Measurements from ENCODE around the gene SIPA1L3.

Gene SIPA1L3

DNA sequence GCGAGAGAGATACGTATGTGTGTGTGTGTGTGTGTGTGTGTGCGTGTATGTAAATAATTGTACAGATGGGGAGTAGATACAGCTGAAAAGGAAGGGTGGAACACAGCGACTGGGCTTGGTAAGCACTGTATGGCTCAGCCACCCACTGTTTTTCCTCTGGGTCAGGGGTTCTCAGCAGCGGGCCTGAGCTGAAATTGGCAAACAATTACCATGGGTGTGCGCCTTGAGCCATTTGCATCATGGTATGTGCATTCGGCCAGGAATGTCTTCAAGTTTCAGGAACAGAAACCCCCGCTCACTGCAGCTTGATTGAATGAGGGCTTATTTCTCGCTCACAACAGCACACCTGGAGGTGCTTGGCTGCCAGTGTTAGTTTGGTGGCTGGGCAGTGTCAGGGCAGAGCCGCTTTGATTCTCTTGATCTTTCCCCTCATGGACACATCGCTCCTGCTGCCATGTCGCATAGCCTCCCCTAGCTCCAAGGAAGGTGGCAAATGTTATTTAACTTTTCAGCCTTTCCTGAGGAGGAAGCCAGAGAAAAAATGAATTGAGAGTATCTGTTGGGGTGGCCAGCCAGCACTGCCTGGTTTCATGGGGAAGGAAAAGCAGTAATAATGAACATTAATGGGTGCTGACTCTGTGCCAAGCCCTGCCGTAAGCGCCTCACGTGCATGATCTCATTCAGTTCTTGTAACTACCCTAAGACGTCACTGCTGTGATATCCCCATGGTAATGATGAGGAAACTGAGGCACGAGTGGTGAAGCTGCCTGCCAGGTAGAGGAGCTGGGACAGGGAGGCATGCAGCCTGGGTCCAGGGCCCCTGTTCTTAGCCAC, 126.9 kb downstream of the SIPA1L3 start:
- TF ChIP-seq, protein P1, sequence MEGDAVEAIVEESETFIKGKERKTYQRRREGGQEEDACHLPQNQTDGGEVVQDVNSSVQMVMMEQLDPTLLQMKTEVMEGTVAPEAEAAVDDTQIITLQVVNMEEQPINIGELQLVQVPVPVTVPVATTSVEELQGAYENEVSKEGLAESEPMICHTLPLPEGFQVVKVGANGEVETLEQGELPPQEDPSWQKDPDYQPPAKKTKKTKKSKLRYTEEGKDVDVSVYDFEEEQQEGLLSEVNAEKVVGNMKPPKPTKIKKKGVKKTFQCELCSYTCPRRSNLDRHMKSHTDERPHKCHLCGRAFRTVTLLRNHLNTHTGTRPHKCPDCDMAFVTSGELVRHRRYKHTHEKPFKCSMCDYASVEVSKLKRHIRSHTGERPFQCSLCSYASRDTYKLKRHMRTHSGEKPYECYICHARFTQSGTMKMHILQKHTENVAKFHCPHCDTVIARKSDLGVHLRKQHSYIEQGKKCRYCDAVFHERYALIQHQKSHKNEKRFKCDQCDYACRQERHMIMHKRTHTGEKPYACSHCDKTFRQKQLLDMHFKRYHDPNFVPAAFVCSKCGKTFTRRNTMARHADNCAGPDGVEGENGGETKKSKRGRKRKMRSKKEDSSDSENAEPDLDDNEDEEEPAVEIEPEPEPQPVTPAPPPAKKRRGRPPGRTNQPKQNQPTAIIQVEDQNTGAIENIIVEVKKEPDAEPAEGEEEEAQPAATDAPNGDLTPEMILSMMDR (IDR thresholded peaks at IDR 0.05; ENCODE audit: low read depth, low read length) = peak; percentile 22
- TF ChIP-seq EZH2phosphoT487 (IDR thresholded peaks at IDR 0.05; ENCODE audit: low read depth) = no peak
- Histone ChIP-seq H4K20me1 (ENCODE audit: insufficient read depth, low read length) (no peaks in the 10 kb centered on the region), H2AFZ (ENCODE audit: low read depth, low read length) (no peak overlapping the region), H3K9me3 (ENCODE audit: insufficient read depth, low read length) (no peaks in the 10 kb centered on the region), H3K27ac (ENCODE audit: low read length) (peak overlapping the region; percentile 84), H3K79me2 (ENCODE audit: low read length) (peaks cover 7% of the 10 kb centered on the region; the same call in 1 of the 2 replicates), H3K36me3 (replicated peaks; ENCODE audit: low read depth, low read length) (peaks cover 9% of the 10 kb centered on the region), H3K27me3 (ENCODE audit: low read depth, low read length) (no peaks in the 10 kb centered on the region), H3K9ac (ENCODE audit: low read length) (peak overlapping the region; percentile 56), H3K4me3 (ENCODE audit: low read length) (peak overlapping the region; percentile 62), H3K4me2 (ENCODE audit: low read length) (peak overlapping the region; percentile 91), H3K4me1 (ENCODE audit: low read length) (peaks cover 31% of the 10 kb centered on the region)

DNA sequence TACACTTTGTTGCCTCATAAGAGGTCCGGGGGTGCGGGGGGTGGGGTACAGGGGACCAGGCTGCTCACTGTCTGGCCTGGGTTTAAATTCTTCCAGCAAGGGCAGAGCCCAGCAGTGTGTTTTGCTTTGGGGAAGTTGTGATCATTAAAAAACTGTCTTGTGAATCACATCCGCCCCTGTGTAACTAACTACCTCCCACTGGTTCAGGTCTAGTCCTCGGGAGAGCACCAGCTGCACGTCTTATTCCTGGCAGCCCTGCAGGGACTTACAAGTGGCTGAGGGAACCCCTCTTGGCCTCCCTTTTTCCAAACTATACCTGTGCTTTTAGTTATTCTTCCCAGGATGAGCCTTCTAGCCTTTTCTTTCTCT, 127.5 kb downstream of the SIPA1L3 start:
- TF ChIP-seq EZH2phosphoT487 (IDR thresholded peaks at IDR 0.05; ENCODE audit: low read depth) = no peak
- TF ChIP-seq, protein P1 (IDR thresholded peaks at IDR 0.05; ENCODE audit: low read depth, low read length) = no peak
- Histone ChIP-seq H3K79me2 (ENCODE audit: low read length) (peaks cover 7% of the 10 kb centered on the region; the same call in 1 of the 2 replicates), H3K27ac (ENCODE audit: low read length) (peak overlapping the region; percentile 84), H3K27me3 (ENCODE audit: low read depth, low read length) (no peaks in the 10 kb centered on the region), H3K4me3 (ENCODE audit: low read length) (peak overlapping the region; percentile 62), H2AFZ (ENCODE audit: low read depth, low read length) (no peak overlapping the region), H3K9ac (ENCODE audit: low read length) (peak overlapping the region; percentile 56), H3K4me1 (ENCODE audit: low read length) (peaks cover 31% of the 10 kb centered on the region), H3K4me2 (ENCODE audit: low read length) (peak overlapping the region; percentile 91), H4K20me1 (ENCODE audit: insufficient read depth, low read length) (no peaks in the 10 kb centered on the region), H3K36me3 (replicated peaks; ENCODE audit: low read depth, low read length) (peaks cover 9% of the 10 kb centered on the region), H3K9me3 (ENCODE audit: insufficient read depth, low read length) (no peaks in the 10 kb centered on the region)

DNA sequence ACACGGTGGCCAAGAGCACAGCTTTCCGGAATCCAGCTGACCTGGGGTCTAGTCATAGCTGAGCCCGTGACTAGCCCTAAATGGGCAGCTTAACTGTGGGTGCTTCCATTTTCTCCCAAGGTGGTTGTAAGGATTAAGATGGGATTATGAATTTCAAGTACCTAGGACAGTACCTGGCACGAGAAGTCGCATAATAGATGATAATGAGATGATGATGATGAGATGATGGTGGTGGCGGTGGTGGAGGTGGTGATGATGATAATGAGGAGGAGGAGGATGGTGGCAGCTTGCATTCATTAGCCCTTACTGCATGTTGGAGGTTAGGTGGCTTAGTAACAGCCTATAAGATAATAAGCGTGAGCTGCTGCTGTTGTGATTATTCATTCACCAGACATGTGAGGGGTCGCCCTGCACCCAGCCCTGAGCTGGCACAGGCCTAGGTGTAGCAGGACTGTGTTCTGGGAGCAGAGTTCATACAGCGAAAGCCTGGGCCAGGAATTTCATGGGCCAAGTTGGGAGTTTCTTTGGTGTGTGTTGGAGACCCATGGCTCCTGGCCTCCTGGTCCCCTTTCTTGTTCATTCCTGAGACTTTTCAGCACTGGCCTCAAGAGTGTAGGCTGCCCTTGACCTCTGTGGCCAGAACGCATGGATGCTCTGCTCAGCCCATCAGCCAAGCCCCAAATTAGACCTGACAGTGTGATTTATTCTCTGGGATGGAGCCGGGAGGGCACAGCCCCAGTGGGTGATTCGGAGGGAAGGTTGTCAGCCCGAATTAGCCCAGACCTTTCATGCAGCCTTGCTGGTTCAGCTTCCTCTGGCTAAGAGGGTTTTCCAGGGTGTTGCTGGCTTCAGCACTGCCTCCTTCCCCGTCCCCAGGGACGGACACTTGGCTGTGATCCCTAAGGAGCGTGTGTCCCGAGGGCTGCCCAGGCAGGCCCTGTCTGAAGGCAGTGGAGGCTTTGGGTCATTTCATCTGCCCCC, 128.8 kb downstream of the SIPA1L3 start:
- no peak overlapping the region for H3K4me2 ChIP-seq (ENCODE audit: low read length)
- peaks cover 7% of the 10 kb centered on the region for H3K36me3 ChIP-seq (replicated peaks; ENCODE audit: low read depth, low read length)
- no peak overlapping the region for H3K4me3 ChIP-seq (ENCODE audit: low read length)
- no peak overlapping the region for H3K27ac ChIP-seq (ENCODE audit: low read length)
- H3K27me3 ChIP-seq (ENCODE audit: low read depth, low read length) = no peaks in the 10 kb centered on the region
- peaks cover 7% of the 10 kb centered on the region; the same call in 1 of the 2 replicates for H3K79me2 ChIP-seq (ENCODE audit: low read length)
- no peaks in the 10 kb centered on the region for H3K9me3 ChIP-seq (ENCODE audit: insufficient read depth, low read length)
- no peak overlapping the region for H2AFZ ChIP-seq (ENCODE audit: low read depth, low read length)
- H4K20me1 ChIP-seq (ENCODE audit: insufficient read depth, low read length) = no peaks in the 10 kb centered on the region
- TF ChIP-seq EZH2phosphoT487 (IDR thresholded peaks at IDR 0.05; ENCODE audit: low read depth) = no peak
- TF ChIP-seq, protein P1 (IDR thresholded peaks at IDR 0.05; ENCODE audit: low read depth, low read length) = no peak
- peaks cover 36% of the 10 kb centered on the region for H3K4me1 ChIP-seq (ENCODE audit: low read length)
- no peak overlapping the region for H3K9ac ChIP-seq (ENCODE audit: low read length)

All from OCI-LY3 (cell line).